Inflammatory macrophage (primary cell): Measurements from ENCODE around the gene SRPRB.

ENCODE experiments used
- DNase-seq, 2 donors: peaks; one replicate each; pipeline ENCODE4 v3.0.0-alpha.2; 2020 to 2022

Gene SRPRB

GRCh38 chr3:133869586-133869985, 64.0 kb downstream of the SRPRB start:
- DNase-seq = no peak

GRCh38 chr3:133870822-133871221, 65.2 kb downstream of the SRPRB start:
- DNase-seq = no peak
